Stimulated activated CD4-positive, alpha-beta T cell treated with anti-CD3 and anti-CD28 coated beads, TNF-alpha, amount 100 ng/mL, for 1 hour (primary cell): ENCODE measurements around the gene KCTD4.
"Not testable (repeated sequence)": the region's sequence is repeated elsewhere in the genome, so short reads cannot be mapped to it uniquely, and the experiment has no call there.

Source experiments
- DNase-seq, 3 donors: peaks; one replicate each; pipeline ENCODE4 v3.0.0-alpha.2; 2020; ENCODE audit warnings: low read depth in 3 of 3, low spot score in 1 of 3

Gene KCTD4

GRCh38 chr13:45200701-45201232 is at the start of gene KCTD4:
Gene KCTD4, minus strand, starts transcription at chr13:45201045. Its CDS starts 6,478 bp downstream, at chr13:45194567.
- no peak for DNase-seq

- no peak for DNase-seq
These were observed 48.8 kb upstream of the KCTD4 start for GRCh38 chr13:45249662-45250061.

- DNase-seq, result not testable (repeated sequence)
These were observed 43.9 kb upstream of the KCTD4 start for GRCh38 chr13:45244736-45245135.

- DNase-seq, result no peak
These were observed 42.2 kb upstream of the KCTD4 start for GRCh38 chr13:45243077-45243476.

GRCh38 chr13:45242524-45242923 is 41.7 kb upstream of the KCTD4 start:
- DNase-seq, result no peak

- DNase-seq, result no peak
These were observed 41.2 kb upstream of the KCTD4 start for GRCh38 chr13:45242070-45242469.

GRCh38 chr13:45240143-45240542 is 39.3 kb upstream of the KCTD4 start:
- DNase-seq, result no peak

- no peak for DNase-seq
These were observed 38.3 kb upstream of the KCTD4 start for GRCh38 chr13:45238945-45239795.

GRCh38 chr13:45232591-45232990 is 31.7 kb upstream of the KCTD4 start:
- DNase-seq, result no peak

- DNase-seq, result no peak
These were observed 30.9 kb upstream of the KCTD4 start for GRCh38 chr13:45231722-45232121.

GRCh38 chr13:45231305-45231704 is 30.5 kb upstream of the KCTD4 start:
- no peak for DNase-seq

- no peak for DNase-seq
These were observed 28.3 kb upstream of the KCTD4 start for GRCh38 chr13:45229172-45229571.

- no peak for DNase-seq
These were observed 27.2 kb upstream of the KCTD4 start for GRCh38 chr13:45228002-45228401.

GRCh38 chr13:45226024-45226423 is 25.2 kb upstream of the KCTD4 start:
- no peak for DNase-seq

GRCh38 chr13:45225370-45225769 is 24.5 kb upstream of the KCTD4 start:
- DNase-seq, result no peak

- DNase-seq, result no peak
These were observed 23.3 kb upstream of the KCTD4 start for GRCh38 chr13:45224176-45224575.

- no peak for DNase-seq
These were observed 22.1 kb upstream of the KCTD4 start for GRCh38 chr13:45222919-45223318.

- DNase-seq, result no peak
These were observed 21.7 kb upstream of the KCTD4 start for GRCh38 chr13:45222516-45222915.

GRCh38 chr13:45220403-45220802 is 19.6 kb upstream of the KCTD4 start:
- no peak for DNase-seq

GRCh38 chr13:45219938-45220375 is 19.1 kb upstream of the KCTD4 start:
- no peak for DNase-seq

- no peak for DNase-seq
These were observed 18.5 kb upstream of the KCTD4 start for GRCh38 chr13:45219123-45219891.

GRCh38 chr13:45218689-45219088 is 17.8 kb upstream of the KCTD4 start:
- no peak for DNase-seq
